IPS-11a (cell line): ENCODE measurements around the gene BACE2.
"Not testable (repeated sequence)": the region's sequence is repeated elsewhere in the genome, so short reads cannot be mapped to it uniquely, and the experiment has no call there.

Source experiments
- H3K4me3 ChIP-seq: one replicate; pipeline ENCODE4 v1.5.1; 2013; ENCODE audit warnings: low read depth, low read length, control low read depth

Gene BACE2

DNA sequence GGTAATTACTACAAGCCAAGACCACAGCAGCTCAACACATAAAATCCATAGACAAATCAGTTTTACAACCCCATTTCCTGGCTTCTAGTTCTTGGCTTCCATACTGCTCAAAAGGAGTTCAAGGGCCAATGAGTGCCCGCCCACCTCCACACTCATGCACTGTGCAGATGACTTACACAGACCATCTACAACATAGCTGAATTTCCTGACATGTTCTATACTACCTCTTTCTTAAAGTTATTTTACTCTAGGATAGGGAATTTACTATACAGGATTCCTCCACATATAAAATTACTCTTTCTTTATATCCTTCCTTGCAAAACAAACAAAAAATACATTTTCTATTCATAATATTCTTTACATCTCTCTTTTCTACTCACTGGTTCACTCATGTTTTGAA lies 14.6 kb downstream of the BACE2 start:
- H3K4me3 ChIP-seq = no peak overlapping the region

DNA sequence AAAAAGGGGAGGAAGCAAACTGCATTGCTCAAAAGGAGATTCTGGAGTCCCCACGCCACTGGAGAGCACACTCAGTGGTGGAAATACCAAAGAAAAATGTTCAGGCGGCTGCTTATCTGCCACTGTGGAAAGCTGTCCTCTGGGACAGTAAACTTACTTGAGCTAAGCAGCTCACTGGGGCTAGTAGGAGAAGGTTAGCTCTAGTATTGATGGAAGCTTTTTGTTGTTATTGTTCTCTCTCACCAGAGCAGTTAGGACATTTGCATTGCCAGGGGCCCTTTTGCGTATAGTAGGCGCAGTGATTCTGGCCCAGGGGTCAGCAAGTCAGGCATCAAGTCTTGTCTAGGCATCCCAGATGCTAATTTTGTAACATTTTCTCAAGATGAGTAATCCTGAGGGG lies 15.6 kb downstream of the BACE2 start:
- H3K4me3 ChIP-seq = no peak overlapping the region

DNA sequence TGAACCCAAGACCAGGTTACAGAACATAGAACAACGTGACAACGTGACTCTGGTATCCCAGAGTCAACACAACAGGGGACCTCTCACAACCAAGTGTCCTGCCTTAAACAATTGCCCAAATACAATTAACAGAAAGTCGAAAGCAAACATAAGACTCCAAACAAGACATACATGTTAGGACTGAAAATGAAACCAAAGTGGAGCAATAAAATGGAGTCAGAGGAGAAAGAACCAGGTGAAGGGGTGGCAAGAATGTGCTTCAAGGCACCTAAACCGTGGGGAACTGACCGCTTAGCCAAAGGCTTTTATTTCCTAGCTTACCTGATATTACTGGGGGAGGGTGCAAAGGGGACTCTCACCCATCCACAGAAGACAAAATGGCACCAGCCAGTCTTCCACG lies 17.8 kb downstream of the BACE2 start:
- no peak overlapping the region for H3K4me3 ChIP-seq

DNA sequence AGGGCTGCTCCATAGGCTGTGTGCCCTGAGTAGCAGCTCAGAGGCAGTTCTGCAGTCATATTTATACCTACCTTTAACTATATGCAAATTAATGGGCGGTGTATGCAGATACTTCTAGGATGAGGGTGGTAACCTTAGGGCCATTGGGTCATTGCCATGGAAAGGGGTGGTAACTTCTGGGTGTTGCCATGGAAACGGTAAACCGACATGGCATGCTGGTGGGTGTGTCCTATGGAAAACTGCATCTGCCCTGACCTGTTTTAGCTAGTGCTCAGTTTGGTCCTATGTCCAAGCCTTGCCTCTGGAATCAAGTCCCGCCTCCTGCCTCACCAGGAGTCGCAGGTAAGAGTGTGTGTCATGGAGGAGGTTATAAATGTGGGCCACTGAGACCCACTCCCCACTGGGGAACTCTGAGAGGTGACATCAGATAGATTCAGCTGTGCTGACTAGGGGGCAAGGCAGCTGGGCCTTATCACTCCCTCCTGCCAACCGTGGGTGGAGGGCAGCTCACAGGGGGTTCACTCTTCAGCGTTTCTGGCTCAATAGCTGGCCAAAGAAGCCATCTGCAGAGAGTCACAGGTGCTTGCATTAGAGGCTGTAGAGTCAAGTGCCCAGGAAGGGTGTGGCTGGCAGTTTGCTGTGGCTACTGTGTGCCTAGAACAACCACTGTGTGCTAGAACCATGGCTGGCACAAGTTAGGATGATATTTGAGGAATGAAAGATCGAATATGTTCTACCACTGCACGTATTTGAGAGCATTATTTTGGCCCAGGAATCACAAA lies 19.0 kb downstream of the BACE2 start:
- H3K4me3 ChIP-seq = no peak overlapping the region

DNA sequence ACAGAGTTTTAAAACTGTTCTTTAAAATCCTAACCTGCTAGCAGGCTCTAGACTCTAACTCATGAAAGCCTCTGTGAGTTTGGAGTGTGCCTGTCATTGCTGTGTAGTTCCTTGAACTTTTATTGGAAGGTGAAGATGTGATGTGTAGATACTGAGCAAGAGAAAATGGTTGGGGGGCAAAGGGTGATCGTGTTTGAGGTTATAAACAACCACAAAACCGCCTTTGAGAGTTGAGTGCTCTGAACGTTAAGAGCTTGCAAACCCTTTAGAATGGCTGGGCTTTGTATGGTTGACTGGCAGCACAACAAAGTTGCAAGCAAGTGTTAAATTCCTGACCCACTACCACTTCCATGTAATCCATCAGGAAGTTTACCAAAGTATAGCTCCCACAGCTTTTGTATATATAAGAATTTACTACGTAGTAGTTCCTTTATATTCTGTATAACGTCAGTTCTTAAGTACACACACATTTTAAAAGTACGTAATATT lies 19.6 kb downstream of the BACE2 start:
- H3K4me3 ChIP-seq = no peak overlapping the region

DNA sequence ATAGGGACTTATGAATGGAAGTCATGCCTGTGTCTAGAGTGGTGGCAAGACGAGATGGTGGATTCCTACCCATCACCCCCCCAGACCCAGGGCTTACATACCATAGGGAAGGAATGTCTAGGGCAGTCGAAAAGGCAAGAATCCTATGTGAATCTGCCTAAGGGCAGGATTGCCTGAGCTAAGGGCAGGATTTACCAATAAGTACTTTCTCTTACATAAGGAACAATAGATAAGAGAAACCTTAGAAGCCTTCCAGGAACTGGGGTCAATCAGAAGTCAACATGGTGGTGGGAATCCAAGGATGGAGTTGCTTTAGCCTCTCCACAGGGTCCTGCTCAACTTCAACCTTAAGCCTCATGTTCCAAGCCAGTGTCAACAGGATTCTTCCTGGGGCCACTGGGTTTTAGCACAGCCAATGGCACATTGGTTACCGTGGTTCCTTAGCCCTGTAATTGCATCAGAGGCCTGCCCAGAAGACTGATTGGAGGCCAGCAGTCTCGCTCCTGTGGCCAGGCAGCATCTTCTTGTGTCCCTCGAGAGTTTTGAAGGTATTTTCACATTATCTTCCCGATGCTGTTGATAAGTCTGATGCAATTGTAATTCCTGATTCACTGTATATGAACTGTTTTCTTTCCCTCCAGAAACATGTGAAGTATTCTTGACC lies 20.7 kb downstream of the BACE2 start:
- no peak overlapping the region for H3K4me3 ChIP-seq

DNA sequence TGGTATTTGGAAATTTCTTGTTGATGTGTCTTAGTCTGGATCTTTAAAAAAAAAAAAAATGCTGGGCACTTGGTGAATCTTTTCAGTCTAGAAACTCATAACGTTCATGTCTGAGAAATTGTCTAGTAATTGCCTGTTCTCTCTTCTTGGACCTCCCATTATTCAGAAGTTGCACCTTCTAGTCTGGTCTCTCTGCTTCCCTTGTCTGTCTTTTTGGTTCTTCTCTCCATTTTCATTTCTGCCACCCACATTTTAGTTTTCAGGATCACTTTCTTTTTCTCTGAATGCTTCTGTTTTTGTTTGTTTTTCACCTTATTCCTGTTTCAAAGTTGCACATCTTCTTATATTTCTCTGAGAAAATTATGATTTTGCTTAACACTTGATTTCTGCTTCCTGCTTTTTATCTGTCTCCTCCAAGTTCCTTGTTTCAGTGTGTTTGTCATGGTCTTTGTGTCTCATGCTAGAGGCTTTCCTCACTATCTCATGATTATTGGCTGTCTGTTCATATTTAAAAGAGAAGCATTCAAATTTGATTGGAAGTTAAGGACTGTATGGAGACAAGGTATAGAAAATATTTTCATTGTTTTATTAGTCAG lies 21.3 kb downstream of the BACE2 start:
- no peak overlapping the region for H3K4me3 ChIP-seq

DNA sequence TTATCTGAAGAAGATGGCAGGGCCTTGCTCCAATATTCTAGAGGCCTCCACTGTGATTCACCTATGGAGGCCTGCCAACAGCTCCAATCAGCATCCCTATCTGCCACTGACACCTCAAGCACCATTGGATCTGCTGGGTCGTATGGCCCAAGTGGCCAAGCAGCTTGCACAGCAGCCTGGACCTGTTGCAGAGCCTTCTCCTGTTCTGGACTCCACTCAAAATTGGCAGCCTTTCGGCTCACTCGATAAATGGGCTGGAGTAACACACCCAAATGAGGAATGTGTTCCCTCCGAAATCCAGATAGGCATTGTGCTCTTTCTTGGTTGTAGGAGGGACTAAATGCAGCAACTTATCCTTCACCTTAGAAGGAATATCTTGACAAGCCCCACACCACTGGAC lies 24.6 kb downstream of the BACE2 start:
- H3K4me3 ChIP-seq = not testable (repeated sequence)

DNA sequence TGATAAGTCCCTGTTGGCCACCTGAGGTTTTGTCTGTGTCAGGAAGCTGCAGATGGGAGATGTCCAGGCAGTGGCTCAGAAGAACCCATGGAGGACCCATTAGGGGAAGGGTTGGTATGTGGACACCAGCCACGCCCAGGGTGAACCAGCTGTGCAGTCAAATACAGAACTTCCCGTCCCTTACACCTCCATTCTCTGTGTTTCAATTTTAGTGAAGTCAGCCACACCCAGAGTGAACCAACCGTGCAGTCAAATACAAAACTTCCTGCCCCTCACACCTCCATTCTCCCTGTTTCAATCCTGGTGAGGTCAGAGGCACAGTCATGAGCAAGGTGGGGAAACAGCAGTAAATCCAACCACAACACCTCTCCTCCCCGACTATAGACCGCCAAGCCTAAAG lies 27.4 kb downstream of the BACE2 start:
- no peak overlapping the region for H3K4me3 ChIP-seq

DNA sequence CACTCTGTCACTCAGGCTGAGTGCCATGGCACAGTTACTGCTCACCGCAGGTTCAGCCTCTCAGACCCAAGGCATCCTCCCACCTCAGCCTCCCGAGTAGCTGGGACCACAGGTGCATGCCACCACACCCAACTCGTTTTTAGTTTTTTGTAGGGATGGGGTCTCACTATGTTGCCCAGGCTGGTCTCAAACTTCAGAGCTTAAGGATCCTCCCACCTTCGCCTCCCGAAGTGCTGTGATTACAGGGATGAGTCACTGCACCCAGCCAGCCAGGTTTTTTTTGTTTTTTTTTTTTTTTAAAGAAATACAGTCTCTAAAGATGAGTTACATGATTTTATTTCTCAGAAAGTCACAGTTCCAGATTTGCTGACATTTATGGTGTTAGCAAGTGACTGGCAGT lies 29.0 kb downstream of the BACE2 start:
- H3K4me3 ChIP-seq = no peak overlapping the region

DNA sequence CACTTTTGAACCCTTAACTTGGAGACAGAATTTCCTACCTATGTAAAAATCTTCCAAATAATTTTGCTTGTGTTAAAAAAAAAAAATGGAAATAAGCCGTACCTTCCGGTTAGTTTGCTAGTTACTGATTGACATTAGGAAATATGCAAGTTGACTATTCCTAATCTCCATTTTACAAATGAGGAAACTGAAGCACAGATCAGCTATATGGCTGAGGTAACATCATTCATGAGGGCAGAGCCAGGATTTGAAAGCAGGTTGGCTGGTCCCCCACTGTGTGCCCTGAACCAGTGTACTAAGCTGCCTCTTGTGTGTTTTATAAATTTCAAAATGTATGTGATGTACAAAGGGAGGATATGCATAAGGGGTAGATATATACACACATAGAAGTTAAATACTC lies 29.6 kb downstream of the BACE2 start:
- H3K4me3 ChIP-seq = no peak overlapping the region

DNA sequence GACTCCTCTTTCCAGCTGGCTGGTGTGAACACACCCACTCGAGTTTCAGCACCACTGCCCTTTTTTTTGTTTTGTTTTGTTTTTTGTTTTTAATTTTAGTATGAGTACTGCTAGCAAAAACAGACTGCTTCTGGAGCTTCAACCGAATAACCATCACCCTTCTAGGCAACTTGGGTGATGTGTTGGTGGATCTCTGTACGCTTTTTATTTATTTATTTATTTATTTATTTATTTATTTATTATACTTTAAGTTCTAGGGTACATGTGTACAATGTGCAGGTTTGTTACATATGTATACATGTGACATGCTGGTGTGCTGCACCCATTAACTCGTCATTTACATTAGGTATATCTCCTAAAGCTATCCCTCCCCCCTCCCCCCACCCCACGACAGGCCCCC lies 30.7 kb downstream of the BACE2 start:
- not testable (repeated sequence) for H3K4me3 ChIP-seq

DNA sequence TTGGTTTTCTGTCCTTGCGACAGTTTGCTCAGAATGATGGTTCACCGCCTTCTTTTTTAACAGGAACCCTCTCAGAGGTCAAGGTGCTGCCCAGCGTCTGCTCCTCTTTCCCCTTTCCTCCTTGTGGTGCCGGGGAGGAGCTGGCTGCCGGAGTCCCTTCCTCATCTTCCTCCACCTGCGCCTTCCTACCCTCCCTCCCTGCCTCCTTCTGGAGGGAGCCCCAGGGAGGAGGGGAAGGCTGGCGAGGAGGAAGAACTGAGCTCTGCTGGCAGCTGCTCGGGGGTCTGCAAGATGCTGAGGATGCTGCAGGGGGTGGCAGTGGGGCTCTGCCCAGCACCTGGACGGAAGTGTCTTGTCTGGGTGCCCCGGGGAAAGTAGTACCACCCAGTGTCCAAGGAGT lies 31.2 kb downstream of the BACE2 start:
- H3K4me3 ChIP-seq = no peak overlapping the region

DNA sequence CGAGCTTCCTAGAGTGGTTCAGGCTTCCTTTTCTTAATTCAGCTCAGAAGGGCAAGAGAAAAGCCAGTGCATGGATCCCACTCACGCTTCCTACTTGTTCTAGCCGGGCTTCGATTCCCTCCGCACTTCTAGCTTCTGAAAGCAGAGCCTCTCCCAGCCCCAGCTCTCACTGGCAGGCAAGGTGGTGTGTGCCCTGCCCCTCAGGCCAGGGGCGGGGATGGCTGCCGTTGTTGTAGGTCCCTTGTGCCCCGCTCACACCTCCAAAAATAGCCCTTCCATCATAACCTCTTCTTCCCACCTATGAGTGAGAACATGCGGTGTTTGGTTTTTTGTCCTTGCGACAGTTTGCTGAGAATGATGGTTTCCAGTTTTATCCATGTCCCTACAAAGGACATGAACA lies 31.6 kb downstream of the BACE2 start:
- no peak overlapping the region for H3K4me3 ChIP-seq

DNA sequence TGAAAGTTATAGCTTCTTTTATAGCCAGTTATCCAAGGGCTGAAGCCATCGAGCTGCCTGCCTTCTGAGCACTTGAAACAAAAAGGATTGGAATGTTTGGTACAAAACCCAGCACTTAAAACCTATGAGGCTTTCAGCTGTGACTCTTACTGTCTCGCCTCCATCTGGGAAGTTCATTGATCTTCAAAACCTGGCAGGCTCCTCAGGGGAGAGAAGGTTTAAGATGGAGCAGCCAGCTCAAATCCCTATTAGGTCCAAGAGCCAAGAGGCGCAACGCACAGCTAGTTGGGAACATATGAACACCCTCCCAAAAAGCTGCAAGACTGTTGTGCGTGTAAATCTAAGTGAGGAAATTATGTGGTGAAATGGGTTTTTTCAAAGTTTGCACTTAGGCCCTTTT lies 33.4 kb downstream of the BACE2 start:
- H3K4me3 ChIP-seq = no peak overlapping the region

DNA sequence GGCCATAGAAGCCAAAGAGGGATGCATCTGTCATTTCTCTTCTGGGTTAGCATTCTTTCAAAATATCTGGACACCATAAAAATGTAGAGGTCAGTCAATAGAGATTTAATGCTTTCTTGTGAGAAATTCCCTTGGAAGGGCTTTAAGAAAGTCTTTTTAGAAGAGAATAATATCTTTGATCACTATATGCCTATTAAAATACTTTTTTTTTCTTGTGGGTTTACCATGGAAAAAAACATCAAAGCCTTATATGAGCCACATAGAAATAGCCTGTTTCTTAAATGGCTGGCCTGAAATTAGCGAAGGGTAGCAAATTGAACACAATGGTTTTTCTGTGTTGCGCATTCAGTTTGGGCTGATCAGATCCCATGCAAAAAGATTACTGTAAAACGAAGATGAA lies 36.8 kb downstream of the BACE2 start:
- no peak overlapping the region for H3K4me3 ChIP-seq

DNA sequence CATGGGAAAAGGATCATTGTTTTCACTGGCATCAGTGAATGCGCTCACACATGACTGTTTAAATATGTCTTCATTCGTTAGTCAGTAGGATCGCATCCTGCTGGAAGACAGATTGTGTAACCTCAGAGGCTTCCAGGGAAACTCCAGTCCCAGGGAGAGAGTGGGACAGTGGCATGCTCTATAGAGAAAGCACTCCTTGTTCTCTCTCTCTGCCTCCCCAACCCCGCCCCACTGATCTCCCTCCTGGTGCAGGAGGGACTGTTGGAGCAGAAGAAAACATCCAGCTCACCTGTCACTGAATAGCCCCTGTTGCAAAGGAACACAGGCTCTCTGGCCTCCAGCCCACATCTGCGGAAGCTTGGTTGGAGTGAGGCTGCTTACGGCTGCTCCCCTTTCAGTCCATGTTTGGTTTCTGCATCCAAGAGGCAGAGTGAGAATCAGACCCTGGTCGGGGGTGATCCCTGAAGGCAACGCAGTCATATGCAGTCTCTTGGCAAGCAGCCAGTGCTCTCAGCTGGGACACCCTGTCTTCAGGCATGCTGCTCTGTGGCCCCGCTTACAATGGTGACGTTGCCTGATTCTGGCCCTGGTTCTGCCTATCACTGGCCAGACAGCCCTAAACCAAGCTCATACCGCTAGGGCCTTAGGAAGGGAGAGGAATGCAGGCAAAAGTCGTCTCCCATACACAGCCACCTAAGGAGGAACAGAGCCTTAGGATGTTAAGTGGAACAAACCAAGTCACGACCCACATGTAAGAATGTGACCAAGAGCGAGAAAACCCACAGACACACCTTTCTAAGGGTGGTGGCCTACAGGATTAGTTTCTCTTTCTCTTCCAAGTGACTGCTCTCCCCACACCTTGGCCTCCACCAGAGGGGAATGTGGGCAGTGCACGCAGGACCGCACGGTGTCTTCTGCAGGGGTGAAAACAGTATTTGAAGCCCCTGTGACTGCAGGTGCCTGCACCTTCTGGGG lies 39.7 kb downstream of the BACE2 start:
- H3K4me3 ChIP-seq = no peak overlapping the region

DNA sequence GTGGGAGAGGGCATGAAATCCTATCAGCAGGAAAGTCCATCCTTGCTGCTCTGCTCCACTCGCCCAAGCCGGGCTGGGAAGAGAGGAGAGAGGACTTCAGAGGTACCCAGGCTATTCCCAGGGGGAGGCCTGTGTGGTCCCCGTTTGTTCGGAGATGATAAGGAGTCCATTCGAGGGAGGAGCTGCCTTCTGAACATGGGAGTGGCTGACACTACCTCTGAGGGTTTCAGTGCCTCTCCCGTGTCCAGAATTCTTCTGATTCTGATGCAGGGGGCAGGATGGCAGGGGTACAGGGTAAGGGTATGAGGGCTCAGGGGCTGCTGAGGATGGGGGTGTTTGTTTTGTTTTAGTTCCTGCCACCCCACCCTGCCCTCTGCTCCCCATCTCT lies 40.4 kb downstream of the BACE2 start:
- no peak overlapping the region for H3K4me3 ChIP-seq

DNA sequence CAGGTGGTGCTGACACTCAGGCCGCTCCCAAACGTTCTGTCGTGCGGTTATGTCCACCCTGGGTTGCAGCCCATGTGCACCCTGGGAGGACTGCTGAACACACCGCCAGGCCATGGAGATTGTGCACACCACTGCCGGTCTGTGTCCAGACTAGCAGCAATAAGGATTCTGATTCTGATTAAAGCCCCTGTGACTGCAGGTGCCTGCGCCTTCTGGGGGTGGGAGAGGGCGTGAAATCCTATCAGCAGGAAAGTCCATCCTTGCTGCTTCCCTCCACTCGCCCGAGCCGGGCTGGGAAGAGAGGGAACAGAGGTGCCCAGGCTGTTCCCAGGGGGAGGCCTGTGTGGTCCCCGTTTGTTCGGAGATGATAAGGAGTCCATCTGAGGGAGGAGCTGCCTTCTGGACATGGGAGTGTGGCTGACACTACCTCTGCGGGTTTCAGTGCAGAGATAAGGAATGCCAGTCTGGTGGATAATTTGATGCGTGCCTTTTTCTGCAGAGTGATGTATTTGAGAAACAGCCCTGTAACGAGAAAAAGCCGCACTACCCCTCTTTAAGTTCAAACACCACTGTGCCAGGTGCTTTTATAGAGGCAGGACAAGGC lies 41.2 kb downstream of the BACE2 start:
- no peak overlapping the region for H3K4me3 ChIP-seq

DNA sequence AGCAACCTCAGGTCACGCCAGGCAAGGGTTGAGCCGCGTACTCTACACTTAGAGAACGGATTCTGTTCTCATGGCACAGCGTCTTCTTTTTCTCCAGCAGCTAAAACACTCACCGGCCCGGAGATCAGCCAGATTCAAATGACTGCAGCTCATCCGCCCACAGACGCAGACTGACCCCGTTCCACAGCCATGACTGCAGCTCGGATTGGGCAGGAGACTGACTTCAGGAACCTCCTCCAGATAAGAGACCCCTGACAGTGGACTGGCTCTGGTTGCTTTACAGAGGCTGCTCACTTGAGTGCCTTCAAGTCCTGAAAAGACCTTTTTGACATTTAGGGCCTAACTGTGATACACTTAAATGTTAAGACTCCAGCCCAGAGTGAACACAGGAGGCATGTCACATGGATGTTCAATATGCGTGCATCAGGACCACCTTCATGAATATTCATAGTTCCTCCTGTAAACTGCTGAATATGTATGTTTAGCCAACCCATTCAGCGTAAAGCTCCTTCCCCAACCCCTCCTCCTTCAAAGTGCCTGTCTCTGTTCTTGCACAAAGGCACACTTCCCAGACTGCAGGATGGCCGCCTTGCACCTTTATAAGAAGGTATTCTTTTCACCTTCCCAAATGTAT lies 42.6 kb downstream of the BACE2 start:
- H3K4me3 ChIP-seq = no peak overlapping the region
